HL-60 (cell line): ENCODE results near the gene BCL2L1.

Source experiments
- DNase-seq, 2 experiments: peaks; one replicate each; pipeline ENCODE4 v3.0.0-alpha.2; 2010 to 2020; ENCODE audit warnings: low read depth in 1 of 2, low spot score in 1 of 2
- H3K27ac ChIP-seq: fragments of 250-450 bp; sonication (Bioruptor Pico); replicated peaks from 2 replicates; pipeline ENCODE4 v1.5.1; 2020; ENCODE audit warnings: mild to moderate bottlenecking, moderate library complexity
- H3K27me3 ChIP-seq: fragments of 250-450 bp; sonication (Bioruptor Pico); 2 replicates; pipeline ENCODE4 v1.5.1; 2021; ENCODE audit warnings: mild to moderate bottlenecking, moderate library complexity; ENCODE audit not compliant: insufficient read depth, poor library complexity, severe bottlenecking
- H3K4me3 ChIP-seq: replicated peaks from 2 replicates; pipeline ENCODE4 v1.5.1; 2011; ENCODE audit warnings: mild to moderate bottlenecking, control low read depth, low read length; ENCODE audit not compliant: insufficient read depth
- CTCF ChIP-seq: IDR thresholded peaks from one replicate; pipeline ENCODE4 v1.5.1; 2011; ENCODE audit warnings: low read length, control low read depth, inconsistent platforms; ENCODE audit not compliant: insufficient read depth
- GABPA ChIP-seq: IDR thresholded peaks from 2 replicates; pipeline ENCODE4 v1.6.1; 2012; ENCODE audit warnings: low read depth
- POLR2AphosphoS5 ChIP-seq: IDR thresholded peaks from 2 replicates; pipeline ENCODE4 v1.6.1; 2012; ENCODE audit warnings: low read depth
- REST ChIP-seq: IDR thresholded peaks from 2 replicates; pipeline ENCODE4 v1.6.1; 2012; ENCODE audit warnings: low read depth; ENCODE audit not compliant: insufficient replicate concordance
- SPI1 ChIP-seq: IDR thresholded peaks from 2 replicates; pipeline ENCODE4 v1.6.1; 2012; ENCODE audit warnings: low read depth, mild to moderate bottlenecking, borderline replicate concordance

Gene BCL2L1

GRCh38 chr20:31673943-31674463, 48.7 kb downstream of the BCL2L1 start:
- no peak for DNase-seq
- peak overlapping the region; percentile 73 for H3K27ac ChIP-seq
- no peak overlapping the region for H3K4me3 ChIP-seq
- no peaks in the 10 kb centered on the region for H3K27me3 ChIP-seq
- no peak for TF ChIP-seq CTCF

DNA sequence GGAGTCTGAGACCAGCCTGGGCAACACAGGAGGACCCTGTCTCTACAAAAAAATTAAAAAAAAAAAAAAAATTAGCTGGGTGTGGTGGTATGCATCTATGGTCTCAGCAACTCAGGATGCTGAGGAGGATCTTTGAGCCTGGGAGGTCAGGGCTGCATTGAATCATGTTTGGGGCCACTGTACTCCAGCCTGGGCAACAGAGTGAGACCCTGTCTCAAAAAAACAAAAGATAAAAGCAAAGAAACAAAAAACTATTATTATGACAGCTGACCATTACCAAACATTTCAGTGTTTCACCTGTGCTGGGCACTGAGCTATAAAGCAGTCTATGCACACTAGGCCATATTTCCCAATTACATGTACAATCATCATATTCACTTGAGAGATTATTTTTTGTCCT, 49.2 kb downstream of the BCL2L1 start:
- DNase-seq: no peak
- Histone ChIP-seq H3K27ac (no peak overlapping the region), H3K4me3 (no peak overlapping the region), H3K27me3 (no peaks in the 10 kb centered on the region)
- TF ChIP-seq CTCF (no peak), SPI1 (no peak), GABPA (no peak), REST (no peak), POLR2AphosphoS5 (no peak)

DNA sequence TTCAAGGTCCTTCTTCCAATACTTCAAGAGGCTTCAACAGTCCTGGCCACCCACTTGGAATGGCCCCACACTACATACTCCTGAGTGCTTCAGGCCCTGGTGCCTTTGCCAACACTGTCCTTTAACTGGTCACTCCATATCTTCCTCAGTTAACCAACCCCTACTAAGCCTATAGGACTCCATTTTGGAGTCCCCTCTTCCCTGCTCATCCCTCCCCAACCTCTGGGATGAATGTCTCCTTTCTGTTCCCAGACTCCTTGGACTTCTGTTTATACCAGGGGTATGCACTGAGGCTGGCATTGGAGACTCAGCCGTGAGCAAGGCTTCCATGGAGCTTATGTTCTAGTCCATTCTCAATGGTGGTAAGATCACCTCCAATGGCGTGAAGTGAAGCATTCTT, 51.3 kb downstream of the BCL2L1 start:
- no peak overlapping the region for H3K4me3 ChIP-seq
- H3K27me3 ChIP-seq: no peaks in the 10 kb centered on the region
- DNase-seq: no peak
- H3K27ac ChIP-seq: no peak overlapping the region
- TF ChIP-seq GABPA (no peak), SPI1 (no peak), REST (no peak), CTCF (no peak), POLR2AphosphoS5 (no peak)

DNA sequence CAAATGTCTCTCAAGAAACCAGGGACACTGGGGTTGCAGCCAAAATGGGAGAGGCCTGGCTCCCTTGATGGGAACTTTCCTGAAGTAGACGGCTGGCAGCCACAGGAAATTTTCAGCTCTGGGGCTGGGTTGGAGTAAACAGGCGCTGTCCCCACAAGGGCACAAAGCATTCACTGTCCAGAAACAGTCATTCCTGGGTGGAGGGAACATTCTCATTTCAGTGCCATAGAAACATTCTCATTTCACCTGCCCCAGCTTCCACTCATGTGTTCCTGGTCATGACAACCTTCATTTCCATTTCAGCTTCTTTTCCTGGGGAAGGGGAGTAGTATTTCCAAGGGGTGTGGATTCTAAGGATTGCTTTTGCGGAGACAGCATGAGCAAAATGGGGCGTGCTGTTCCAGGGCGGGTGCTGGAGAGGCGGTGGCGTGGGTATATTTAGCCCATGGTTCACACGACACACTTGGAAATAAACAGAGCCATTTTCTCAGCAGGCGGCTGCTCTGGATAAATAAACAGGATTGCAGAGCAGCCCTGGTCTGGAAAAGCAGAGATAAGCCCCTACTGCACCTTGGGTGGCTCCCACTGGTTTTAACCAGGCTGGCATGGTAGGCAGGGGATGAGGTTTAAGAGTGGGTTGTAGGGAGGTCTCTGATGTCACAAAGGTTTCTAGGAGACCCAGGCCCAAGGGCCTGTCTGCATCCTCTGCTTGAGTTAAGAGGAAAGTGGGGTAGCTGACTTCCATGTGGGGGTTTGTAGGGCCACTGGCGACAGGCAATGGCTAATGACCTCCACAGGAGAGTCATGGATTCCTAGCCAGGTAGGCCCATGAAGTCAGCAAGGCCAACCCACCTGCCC, 52.1 kb downstream of the BCL2L1 start:
- no peaks in the 10 kb centered on the region for H3K27me3 ChIP-seq
- TF ChIP-seq REST (no peak), GABPA (no peak), SPI1 (no peak), CTCF (no peak), POLR2AphosphoS5 (no peak)
- H3K4me3 ChIP-seq: no peak overlapping the region
- H3K27ac ChIP-seq: no peak overlapping the region
- no peak for DNase-seq
